Mucosa of stomach (tissue), 1 donor: ENCODE data around the gene REN.

ENCODE experiments used
- H3K27me3 ChIP-seq: one replicate; pipeline ENCODE4 v1.7.0; 2013; ENCODE audit warnings: mild to moderate bottlenecking, low read length; ENCODE audit not compliant: control insufficient read depth, insufficient read depth
- H3K36me3 ChIP-seq: one replicate; pipeline ENCODE4 v1.7.0; 2013; ENCODE audit warnings: low read length; ENCODE audit not compliant: control insufficient read depth, insufficient read depth
- H3K4me1 ChIP-seq: one replicate; pipeline ENCODE4 v1.7.0; 2013; ENCODE audit warnings: mild to moderate bottlenecking, low read length; ENCODE audit not compliant: control insufficient read depth, insufficient read depth
- H3K4me3 ChIP-seq: one replicate; pipeline ENCODE4 v1.7.0; 2013; ENCODE audit warnings: low read length
- H3K9ac ChIP-seq: one replicate; pipeline ENCODE4 v1.7.0; 2013; ENCODE audit warnings: mild to moderate bottlenecking, low read length, moderate library complexity
- H3K9me3 ChIP-seq: one replicate; pipeline ENCODE4 v1.7.0; 2013; ENCODE audit warnings: mild to moderate bottlenecking, low read length, moderate library complexity; ENCODE audit not compliant: control insufficient read depth
- donor health status: Pancreatic carcinoma.

The REN gene

DNA sequence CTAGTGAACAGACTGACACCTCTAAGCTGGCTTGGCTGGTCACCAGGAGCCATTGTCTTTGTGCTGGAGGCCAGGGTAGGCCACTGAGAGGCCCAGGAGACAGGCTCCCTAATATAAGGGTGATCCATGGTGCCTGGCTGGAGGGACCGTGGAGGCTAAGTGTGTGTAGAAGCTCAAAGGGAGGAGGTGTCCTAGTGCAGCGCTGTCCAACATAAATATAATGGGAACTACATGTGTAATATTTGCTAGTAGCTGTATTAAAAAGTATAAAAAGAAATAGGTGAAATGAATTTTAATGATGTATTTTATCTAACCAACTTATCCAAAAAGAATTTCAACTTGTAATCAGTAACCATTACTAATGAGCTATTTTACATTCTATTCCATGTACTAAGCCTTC lies 58.2 kb downstream of the REN start:
- H3K27me3 ChIP-seq, result no peaks in the 10 kb centered on the region
- H3K4me3 ChIP-seq, result no peak overlapping the region
- no peak overlapping the region for H3K9ac ChIP-seq
- H3K4me1 ChIP-seq, result peaks cover 28% of the 10 kb centered on the region
- no peaks in the 10 kb centered on the region for H3K9me3 ChIP-seq
- no peaks in the 10 kb centered on the region for H3K36me3 ChIP-seq

DNA sequence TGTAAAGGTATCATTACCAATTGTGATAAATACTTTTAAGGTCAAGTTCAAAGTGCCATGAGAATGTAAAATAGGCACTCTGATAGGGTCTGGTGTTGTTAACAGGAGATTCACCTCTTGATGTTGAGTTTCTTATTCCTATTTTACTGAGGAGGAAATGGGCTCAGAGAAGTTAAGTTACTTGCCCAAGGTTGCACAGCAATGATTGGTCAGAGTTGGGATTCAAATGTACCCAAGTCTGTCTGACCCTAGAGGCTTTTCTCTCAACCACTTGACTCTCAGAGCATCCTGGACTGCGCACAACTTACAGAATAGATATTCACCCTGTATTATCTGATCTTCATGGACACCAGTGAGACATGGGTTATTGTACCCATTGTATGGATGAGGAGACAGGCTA lies 59.3 kb downstream of the REN start:
- H3K4me3 ChIP-seq, result no peak overlapping the region
- H3K9me3 ChIP-seq, result no peaks in the 10 kb centered on the region
- H3K36me3 ChIP-seq, result no peaks in the 10 kb centered on the region
- no peak overlapping the region for H3K9ac ChIP-seq
- H3K4me1 ChIP-seq, result peaks cover 32% of the 10 kb centered on the region
- H3K27me3 ChIP-seq, result no peaks in the 10 kb centered on the region

DNA sequence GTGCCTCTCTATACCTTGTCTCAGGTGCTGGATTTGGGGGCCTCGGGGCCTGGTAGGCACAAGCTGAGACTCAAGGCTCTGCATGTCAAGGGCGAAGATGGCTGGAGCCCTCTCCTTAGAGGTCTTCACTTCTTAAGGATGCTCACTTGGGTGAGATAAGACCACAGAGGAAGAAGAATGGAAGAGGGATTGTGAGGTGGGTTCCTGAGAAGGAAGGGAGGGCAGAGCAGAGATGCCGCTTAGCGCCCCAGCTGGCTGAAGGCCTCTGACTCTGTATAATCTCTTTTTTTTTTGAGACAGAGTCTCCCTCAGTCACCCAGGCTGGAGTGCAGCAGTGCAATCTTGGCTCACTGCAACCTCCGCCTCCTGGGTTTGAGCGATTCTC lies 61.0 kb downstream of the REN start:
- Histone ChIP-seq H3K4me1 (peaks cover 49% of the 10 kb centered on the region), H3K9me3 (no peaks in the 10 kb centered on the region), H3K4me3 (no peak overlapping the region), H3K36me3 (no peaks in the 10 kb centered on the region), H3K9ac (no peak overlapping the region), H3K27me3 (no peaks in the 10 kb centered on the region)
